GM23338 (cell line): Measurements from ENCODE around the gene CHCHD3. TPM values are rescaled to one million over a fixed set of nuclear protein-coding genes. Genes with fewer than 3 reads are reported as not detected.

Experiments
- ATAC-seq: fragments of 200-7000 bp; cut with Tn5 transposase; 3 replicates; pipeline ENCODE4 v1.9.1; 2020
- DNase-seq: peaks from one replicate; pipeline ENCODE4 v3.0.0-alpha.2; 2015; ENCODE audit warnings: low spot score
- H2AFZ ChIP-seq: fragments of 200-600 bp; sonication (generic); 2 replicates; pipeline ENCODE4 v1.8.0; 2016; ENCODE audit warnings: antibody characterized with exemption, mild to moderate bottlenecking, moderate library complexity
- H3F3A ChIP-seq: fragments of 200-600 bp; sonication (generic); replicated peaks from 2 replicates; pipeline ENCODE4 v1.8.0; 2017; ENCODE audit warnings: antibody characterized with exemption, mixed run types, low read depth
- H3K27ac ChIP-seq: fragments of 200-600 bp; sonication (generic); 2 replicates; pipeline ENCODE4 v1.6.1; 2016; ENCODE audit warnings: low read depth
- H3K27me3 ChIP-seq: fragments of 200-600 bp; sonication (generic); 2 replicates; pipeline ENCODE4 v1.8.0; 2016; ENCODE audit warnings: mild to moderate bottlenecking, mixed run types, moderate library complexity; ENCODE audit not compliant: insufficient read depth
- H3K36me3 ChIP-seq: fragments of 200-600 bp; sonication (generic); 2 replicates; pipeline ENCODE4 v1.8.0; 2016; ENCODE audit warnings: mild to moderate bottlenecking; ENCODE audit not compliant: insufficient read depth
- H3K4me1 ChIP-seq: fragments of 200-600 bp; sonication (generic); 2 replicates; pipeline ENCODE4 v1.8.0; 2016; ENCODE audit warnings: mild to moderate bottlenecking, moderate library complexity; ENCODE audit not compliant: insufficient read depth
- H3K4me2 ChIP-seq: fragments of 200-600 bp; sonication (generic); 2 replicates; pipeline ENCODE4 v1.7.1; 2017; ENCODE audit warnings: mixed run types
- H3K4me3 ChIP-seq: fragments of 200-600 bp; sonication (generic); 2 replicates; pipeline ENCODE4 v1.6.1; 2016; ENCODE audit warnings: mixed run types
- H3K79me2 ChIP-seq: fragments of 200-600 bp; sonication (generic); replicated peaks from 2 replicates; pipeline ENCODE4 v1.8.0; 2017; ENCODE audit warnings: mild to moderate bottlenecking; ENCODE audit not compliant: insufficient read depth
- H3K9me2 ChIP-seq: fragments of 200-600 bp; sonication (generic); 2 replicates; pipeline ENCODE4 v1.8.0; 2017; ENCODE audit not compliant: insufficient read depth
- H4K20me1 ChIP-seq: fragments of 200-600 bp; sonication (generic); replicated peaks from 2 replicates; pipeline ENCODE4 v1.8.0; 2017; ENCODE audit warnings: mild to moderate bottlenecking; ENCODE audit not compliant: insufficient read depth
- H3K27ac Mint-ChIP-seq: 2 replicates; pipeline ENCODE4 v1.8.0; 2020; ENCODE audit warnings: inconsistent platforms, mild to moderate bottlenecking, moderate library complexity, mixed read lengths
- H3K27me3 Mint-ChIP-seq: 3 replicates; pipeline ENCODE4 v1.8.0; 2022; ENCODE audit warnings: low read depth, mild to moderate bottlenecking, moderate library complexity, mixed read lengths, inconsistent platforms; ENCODE audit not compliant: insufficient read depth, poor library complexity
- H3K36me3 Mint-ChIP-seq: 3 replicates; pipeline ENCODE4 v1.8.0; 2021; ENCODE audit warnings: low read depth, mild to moderate bottlenecking, inconsistent platforms, moderate library complexity, mixed read lengths
- H3K4me1 Mint-ChIP-seq: 3 replicates; pipeline ENCODE4 v1.8.0; 2020; ENCODE audit warnings: mild to moderate bottlenecking, inconsistent platforms, mixed read lengths
- H3K4me3 Mint-ChIP-seq: 3 replicates; pipeline ENCODE4 v1.8.0; 2021; ENCODE audit warnings: moderate library complexity, mild to moderate bottlenecking, inconsistent platforms, mixed read lengths
- H3K9me3 Mint-ChIP-seq: 3 replicates; pipeline ENCODE4 v1.8.0; 2020; ENCODE audit warnings: moderate library complexity, mild to moderate bottlenecking, inconsistent platforms, mixed read lengths
- CREB1 ChIP-seq: fragments of 250-450 bp; sonication (Bioruptor Pico); IDR thresholded peaks from 2 replicates; pipeline ENCODE4 v1.5.0; 2020; ENCODE audit warnings: low read depth, mild to moderate bottlenecking, moderate library complexity
- EZH2 ChIP-seq: fragments of 200-600 bp; sonication (generic); IDR thresholded peaks from one replicate; pipeline ENCODE4 v1.8.0; 2017; ENCODE audit warnings: antibody characterized with exemption, mild to moderate bottlenecking, low read depth; ENCODE audit not compliant: unreplicated experiment
- EZH2phosphoT487 ChIP-seq: fragments of 200-600 bp; sonication (generic); IDR thresholded peaks from one replicate; pipeline ENCODE4 v1.8.1; 2018; ENCODE audit warnings: antibody characterized with exemption; ENCODE audit not compliant: unreplicated experiment
- JUNB ChIP-seq: IDR thresholded peaks from one replicate; pipeline ENCODE4 v1.6.1; 2016; ENCODE audit warnings: antibody characterized with exemption; ENCODE audit not compliant: unreplicated experiment
- NANOG ChIP-seq: IDR thresholded peaks from 2 replicates; pipeline ENCODE4 v1.6.1; 2016; ENCODE audit warnings: antibody characterized with exemption, borderline replicate concordance
- POLR2AphosphoS5 ChIP-seq: IDR thresholded peaks from 2 replicates; pipeline ENCODE4 v1.6.1; 2016; ENCODE audit warnings: antibody characterized with exemption, low read depth
- STAT1 ChIP-seq: IDR thresholded peaks from one replicate; pipeline ENCODE4 v1.6.1; 2016; ENCODE audit warnings: antibody characterized with exemption; ENCODE audit not compliant: unreplicated experiment
- ZNF114 ChIP-seq: fragments of 250-450 bp; sonication (Bioruptor Pico); IDR thresholded peaks from 2 replicates; pipeline ENCODE4 v1.5.0; 2020; ENCODE audit warnings: mild to moderate bottlenecking, moderate library complexity
- ZNF331 ChIP-seq: fragments of 250-450 bp; sonication (Bioruptor Pico); IDR thresholded peaks from 2 replicates; pipeline ENCODE4 v1.5.0; 2020; ENCODE audit warnings: low read depth, mild to moderate bottlenecking, moderate library complexity
- polyA plus RNA-seq: library from polyadenylated mRNA; unstranded; fragments of >200 nt; fragmentation: Nextera tagmentation; extraction: Ambion mirVana; gene quantifications from 2 replicates; pipeline ENCODE4 v1.2.1, GENCODE V29; 2016
- total RNA-seq: library from RNA; depleted of rRNA; stranded (reverse); fragments of >200 nt; shearing (Covaris generic); gene quantifications from 2 replicates; pipeline ENCODE4 v1.2.3, GENCODE V29; 2014
- TF ChIP-seq, protein P1 (sequence below): fragments of 250-450 bp; sonication (Bioruptor Pico); IDR thresholded peaks from 2 replicates; pipeline ENCODE4 v1.5.0; 2020; ENCODE audit warnings: mild to moderate bottlenecking, moderate library complexity

The CHCHD3 gene
- total and polyA plus RNA-seq, 2 experiments from 2014 or later = 107 to 131 TPM

DNA sequence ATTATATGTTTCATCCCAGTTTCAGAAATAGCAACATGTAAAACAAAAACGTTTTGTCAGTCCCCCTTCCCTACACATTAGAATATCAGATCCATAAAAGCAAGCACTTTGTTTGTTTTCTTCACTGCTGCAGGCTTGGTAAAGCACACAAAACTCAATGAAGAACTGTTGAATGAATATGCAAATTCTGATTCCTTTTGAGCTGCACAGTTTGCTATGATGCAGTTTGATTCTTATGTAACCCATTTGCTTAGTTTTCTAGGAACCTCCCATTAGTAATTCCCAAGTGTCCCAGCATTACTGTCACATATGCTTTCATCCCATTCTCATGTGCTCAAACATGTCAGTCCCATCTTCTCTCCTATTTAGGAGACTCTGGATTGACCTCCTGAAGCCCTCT, 26.1 kb upstream of the CHCHD3 start (continued):
- TF ChIP-seq, protein P1, sequence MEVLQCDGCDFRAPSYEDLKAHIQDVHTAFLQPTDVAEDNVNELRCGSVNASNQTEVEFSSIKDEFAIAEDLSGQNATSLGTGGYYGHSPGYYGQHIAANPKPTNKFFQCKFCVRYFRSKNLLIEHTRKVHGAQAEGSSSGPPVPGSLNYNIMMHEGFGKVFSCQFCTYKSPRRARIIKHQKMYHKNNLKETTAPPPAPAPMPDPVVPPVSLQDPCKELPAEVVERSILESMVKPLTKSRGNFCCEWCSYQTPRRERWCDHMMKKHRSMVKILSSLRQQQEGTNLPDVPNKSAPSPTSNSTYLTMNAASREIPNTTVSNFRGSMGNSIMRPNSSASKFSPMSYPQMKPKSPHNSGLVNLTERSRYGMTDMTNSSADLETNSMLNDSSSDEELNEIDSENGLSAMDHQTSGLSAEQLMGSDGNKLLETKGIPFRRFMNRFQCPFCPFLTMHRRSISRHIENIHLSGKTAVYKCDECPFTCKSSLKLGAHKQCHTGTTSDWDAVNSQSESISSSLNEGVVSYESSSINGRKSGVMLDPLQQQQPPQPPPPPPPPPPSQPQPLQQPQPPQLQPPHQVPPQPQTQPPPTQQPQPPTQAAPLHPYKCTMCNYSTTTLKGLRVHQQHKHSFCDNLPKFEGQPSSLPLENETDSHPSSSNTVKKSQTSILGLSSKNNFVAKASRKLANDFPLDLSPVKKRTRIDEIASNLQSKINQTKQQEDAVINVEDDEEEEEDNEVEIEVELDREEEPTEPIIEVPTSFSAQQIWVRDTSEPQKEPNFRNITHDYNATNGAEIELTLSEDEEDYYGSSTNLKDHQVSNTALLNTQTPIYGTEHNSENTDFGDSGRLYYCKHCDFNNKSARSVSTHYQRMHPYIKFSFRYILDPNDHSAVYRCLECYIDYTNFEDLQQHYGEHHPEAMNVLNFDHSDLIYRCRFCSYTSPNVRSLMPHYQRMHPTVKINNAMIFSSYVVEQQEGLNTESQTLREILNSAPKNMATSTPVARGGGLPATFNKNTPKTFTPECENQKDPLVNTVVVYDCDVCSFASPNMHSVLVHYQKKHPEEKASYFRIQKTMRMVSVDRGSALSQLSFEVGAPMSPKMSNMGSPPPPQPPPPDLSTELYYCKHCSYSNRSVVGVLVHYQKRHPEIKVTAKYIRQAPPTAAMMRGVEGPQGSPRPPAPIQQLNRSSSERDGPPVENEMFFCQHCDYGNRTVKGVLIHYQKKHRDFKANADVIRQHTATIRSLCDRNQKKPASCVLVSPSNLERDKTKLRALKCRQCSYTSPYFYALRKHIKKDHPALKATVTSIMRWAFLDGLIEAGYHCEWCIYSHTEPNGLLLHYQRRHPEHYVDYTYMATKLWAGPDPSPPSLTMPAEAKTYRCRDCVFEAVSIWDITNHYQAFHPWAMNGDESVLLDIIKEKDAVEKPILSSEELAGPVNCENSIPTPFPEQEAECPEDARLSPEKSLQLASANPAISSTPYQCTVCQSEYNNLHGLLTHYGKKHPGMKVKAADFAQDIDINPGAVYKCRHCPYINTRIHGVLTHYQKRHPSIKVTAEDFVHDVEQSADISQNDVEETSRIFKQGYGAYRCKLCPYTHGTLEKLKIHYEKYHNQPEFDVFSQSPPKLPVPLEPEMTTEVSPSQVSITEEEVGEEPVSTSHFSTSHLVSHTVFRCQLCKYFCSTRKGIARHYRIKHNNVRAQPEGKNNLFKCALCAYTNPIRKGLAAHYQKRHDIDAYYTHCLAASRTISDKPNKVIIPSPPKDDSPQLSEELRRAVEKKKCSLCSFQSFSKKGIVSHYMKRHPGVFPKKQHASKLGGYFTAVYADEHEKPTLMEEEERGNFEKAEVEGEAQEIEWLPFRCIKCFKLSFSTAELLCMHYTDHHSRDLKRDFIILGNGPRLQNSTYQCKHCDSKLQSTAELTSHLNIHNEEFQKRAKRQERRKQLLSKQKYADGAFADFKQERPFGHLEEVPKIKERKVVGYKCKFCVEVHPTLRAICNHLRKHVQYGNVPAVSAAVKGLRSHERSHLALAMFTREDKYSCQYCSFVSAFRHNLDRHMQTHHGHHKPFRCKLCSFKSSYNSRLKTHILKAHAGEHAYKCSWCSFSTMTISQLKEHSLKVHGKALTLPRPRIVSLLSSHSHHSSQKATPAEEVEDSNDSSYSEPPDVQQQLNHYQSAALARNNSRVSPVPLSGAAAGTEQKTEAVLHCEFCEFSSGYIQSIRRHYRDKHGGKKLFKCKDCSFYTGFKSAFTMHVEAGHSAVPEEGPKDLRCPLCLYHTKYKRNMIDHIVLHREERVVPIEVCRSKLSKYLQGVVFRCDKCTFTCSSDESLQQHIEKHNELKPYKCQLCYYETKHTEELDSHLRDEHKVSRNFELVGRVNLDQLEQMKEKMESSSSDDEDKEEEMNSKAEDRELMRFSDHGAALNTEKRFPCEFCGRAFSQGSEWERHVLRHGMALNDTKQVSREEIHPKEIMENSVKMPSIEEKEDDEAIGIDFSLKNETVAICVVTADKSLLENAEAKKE (CRISPR knock-in tag) = no peak
- no peak for TF ChIP-seq CREB1 (CRISPR knock-in tag)
- no peak for TF ChIP-seq POLR2AphosphoS5
- no peak for TF ChIP-seq JUNB
- TF ChIP-seq ZNF114 (CRISPR knock-in tag) = no peak
- no peak for TF ChIP-seq EZH2

DNA sequence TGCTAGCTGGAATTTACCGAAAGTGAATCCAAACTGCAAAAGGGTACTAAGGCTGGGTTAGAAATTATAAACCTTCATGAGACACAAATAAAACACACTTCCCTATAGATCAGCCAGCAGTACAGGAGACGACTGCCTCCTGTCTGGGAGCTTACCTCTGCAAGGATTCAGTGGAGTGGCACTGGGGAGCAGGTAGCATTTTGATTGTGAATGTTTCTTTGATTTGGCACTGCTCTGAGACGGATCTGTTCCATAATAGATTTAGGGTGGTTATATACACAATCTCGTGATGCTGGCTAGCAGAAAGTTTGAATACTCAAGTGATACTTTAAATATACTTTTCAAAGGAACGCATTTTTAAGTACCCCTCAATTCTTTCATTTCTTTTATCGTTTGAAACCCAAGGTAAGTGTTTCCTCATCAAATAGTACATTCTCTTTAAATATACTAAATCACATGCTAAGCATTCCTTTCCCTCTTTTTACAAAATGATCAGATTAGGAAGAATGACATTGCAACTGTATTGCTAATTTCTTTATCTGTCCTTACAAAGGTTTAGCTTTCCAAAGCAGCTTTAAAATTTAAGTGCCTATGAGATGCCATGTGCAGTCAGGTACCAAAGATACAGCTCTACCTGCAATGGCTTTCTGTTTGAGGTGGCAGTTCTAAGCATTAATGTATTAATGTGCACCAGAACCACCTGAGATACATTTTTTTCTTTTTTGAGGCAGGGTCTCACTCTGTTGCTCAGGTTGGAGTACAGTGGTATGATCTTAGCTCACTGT, 20.6 kb upstream of the CHCHD3 start:
- TF ChIP-seq ZNF331 = no peak
- TF ChIP-seq JUNB = no peak
- no peak for TF ChIP-seq CREB1 (CRISPR knock-in tag)
- no peak for TF ChIP-seq NANOG
- TF ChIP-seq, protein P1 (CRISPR knock-in tag) = no peak
- no peak for TF ChIP-seq EZH2phosphoT487
- no peak for TF ChIP-seq STAT1
- Mint-ChIP-seq H3K27me3 (peaks cover 7% of the 10 kb centered on the region), H3K9me3 (no peaks in the 10 kb centered on the region), H3K27ac (no peak overlapping the region), H3K36me3 (no peaks in the 10 kb centered on the region), H3K4me3 (no peak overlapping the region), H3K4me1 (peaks cover 6% of the 10 kb centered on the region; the same call in 2 of the 3 replicates)
- Histone ChIP-seq H3K4me1 (no peaks in the 10 kb centered on the region), H3K9me2 (no peaks in the 10 kb centered on the region), H3K4me3 (no peak overlapping the region), H3K4me2 (no peak overlapping the region), H2AFZ (0 out of 2 replicates have a peak overlapping the region, but pooled peaks have one; percentile 49), H3K79me2 (no peaks in the 10 kb centered on the region), H4K20me1 (no peaks in the 10 kb centered on the region), H3K27me3 (no peaks in the 10 kb centered on the region), H3K36me3 (no peaks in the 10 kb centered on the region), H3K27ac (no peak overlapping the region), H3F3A (no peaks in the 10 kb centered on the region)
- DNase-seq = no peak
- no peak for ATAC-seq
